ENCODE results near the gene ELF4.

The ELF4 gene

GRCh38 chrX:130055899-130056298, 54.4 kb downstream of the ELF4 start:
- no peaks in the 10 kb centered on the region for H3K9me3 ChIP-seq (ENCODE audit: control insufficient read depth, low read length)
- no peaks in the 10 kb centered on the region for H3K36me3 ChIP-seq (ENCODE audit: control insufficient read depth, insufficient read depth, low read length)
- H3K27me3 ChIP-seq (ENCODE audit: control insufficient read depth, insufficient read depth, low read length) = no peaks in the 10 kb centered on the region
- H2AFZ ChIP-seq = no peak overlapping the region
- no peak overlapping the region for H3K4me2 ChIP-seq (ENCODE audit: low read length)
- no peak for TF ChIP-seq CTCF (IDR thresholded peaks at IDR 0.05)
- H3K9ac ChIP-seq = no peak overlapping the region
- no peaks in the 10 kb centered on the region for H3K4me1 ChIP-seq
- no peak overlapping the region for H3K27ac ChIP-seq
- H3K79me2 ChIP-seq = no peaks in the 10 kb centered on the region
- no peak overlapping the region for H3K4me3 ChIP-seq (ENCODE audit: low read depth, low read length)

GRCh38 chrX:130055103-130055502, 55.2 kb downstream of the ELF4 start:
- no peaks in the 10 kb centered on the region for H3K27me3 ChIP-seq (ENCODE audit: control insufficient read depth, insufficient read depth, low read length)
- H3K4me3 ChIP-seq (ENCODE audit: low read depth, low read length) = no peak overlapping the region
- no peaks in the 10 kb centered on the region for H3K4me1 ChIP-seq
- H3K27ac ChIP-seq = no peak overlapping the region
- H3K4me2 ChIP-seq (ENCODE audit: low read length) = no peak overlapping the region
- H3K36me3 ChIP-seq (ENCODE audit: control insufficient read depth, insufficient read depth, low read length) = no peaks in the 10 kb centered on the region
- no peak overlapping the region for H2AFZ ChIP-seq
- no peaks in the 10 kb centered on the region for H3K79me2 ChIP-seq
- no peak for TF ChIP-seq CTCF (IDR thresholded peaks at IDR 0.05)
- H3K9ac ChIP-seq = no peak overlapping the region
- no peaks in the 10 kb centered on the region for H3K9me3 ChIP-seq (ENCODE audit: control insufficient read depth, low read length)

- Histone ChIP-seq H3K79me2 (no peaks in the 10 kb centered on the region), H3K4me3 (ENCODE audit: low read depth, low read length) (no peak overlapping the region), H3K4me2 (ENCODE audit: low read length) (no peak overlapping the region), H3K27ac (no peak overlapping the region), H3K9me3 (ENCODE audit: control insufficient read depth, low read length) (no peaks in the 10 kb centered on the region), H3K9ac (no peak overlapping the region), H3K4me1 (no peaks in the 10 kb centered on the region), H3K27me3 (ENCODE audit: control insufficient read depth, insufficient read depth, low read length) (no peaks in the 10 kb centered on the region), H2AFZ (no peak overlapping the region), H3K36me3 (ENCODE audit: control insufficient read depth, insufficient read depth, low read length) (no peaks in the 10 kb centered on the region)
- no peak for TF ChIP-seq CTCF (IDR thresholded peaks at IDR 0.05)
Measured at GRCh38 chrX:130053236-130053635, 57.1 kb downstream of the ELF4 start.

- Histone ChIP-seq H3K36me3 (ENCODE audit: control insufficient read depth, insufficient read depth, low read length) (no peaks in the 10 kb centered on the region), H2AFZ (no peak overlapping the region), H3K9ac (no peak overlapping the region), H3K4me3 (ENCODE audit: low read depth, low read length) (no peak overlapping the region), H3K4me1 (no peaks in the 10 kb centered on the region), H3K9me3 (ENCODE audit: control insufficient read depth, low read length) (no peaks in the 10 kb centered on the region), H3K27me3 (ENCODE audit: control insufficient read depth, insufficient read depth, low read length) (no peaks in the 10 kb centered on the region), H3K79me2 (no peaks in the 10 kb centered on the region), H3K4me2 (ENCODE audit: low read length) (no peak overlapping the region), H3K27ac (no peak overlapping the region)
- no peak for TF ChIP-seq CTCF (IDR thresholded peaks at IDR 0.05)
Measured at GRCh38 chrX:130051176-130051845, 59.0 kb downstream of the ELF4 start.

- Histone ChIP-seq H3K36me3 (ENCODE audit: control insufficient read depth, insufficient read depth, low read length) (no peaks in the 10 kb centered on the region), H3K79me2 (no peaks in the 10 kb centered on the region), H3K4me3 (ENCODE audit: low read depth, low read length) (no peak overlapping the region), H3K27me3 (ENCODE audit: control insufficient read depth, insufficient read depth, low read length) (no peaks in the 10 kb centered on the region), H3K27ac (no peak overlapping the region), H3K9me3 (ENCODE audit: control insufficient read depth, low read length) (no peaks in the 10 kb centered on the region), H3K9ac (no peak overlapping the region), H3K4me1 (no peaks in the 10 kb centered on the region), H2AFZ (no peak overlapping the region), H3K4me2 (ENCODE audit: low read length) (no peak overlapping the region)
- TF ChIP-seq CTCF (IDR thresholded peaks at IDR 0.05) = no peak
Measured at GRCh38 chrX:130049821-130050220, 60.5 kb downstream of the ELF4 start.

Data from parathyroid adenoma (tissue), 2 donors.